GM12878 (cell line): ENCODE measurements around the gene HSPB8. TPM values are rescaled to one million over a fixed set of nuclear protein-coding genes. Genes with fewer than 3 reads are reported as not detected.

Experiments
- ATAC-seq: fragments of 200-7000 bp; cut with Tn5 transposase; 3 replicates; pipeline ENCODE4 v1.9.1; 2020; ENCODE audit warnings: mild to moderate bottlenecking, moderate library complexity
- BruUV-seq: library from RNA; stranded (reverse); fragments of 400-500 nt; replicated peaks from 2 replicates; lab custom pipeline; 2021; lab: Mats Ljungman, UMichigan
- CTCF ChIA-PET: fragments of 300-600 bp; sonication (Branson Sonifier 250); formaldehyde crosslinking; extraction: SDS; loops from one replicate; lab custom pipeline; 2021; ENCODE audit warnings: inconsistent platforms; lab: Yijun Ruan, JAX
- POLR2A ChIA-PET: fragments of 350-600 bp; formaldehyde crosslinking; extraction: SDS; loops from one replicate; lab custom pipeline; 2021; ENCODE audit warnings: inconsistent platforms; lab: Charles Lee
- RAD21 ChIA-PET: fragments of 300-600 bp; sonication (Branson Sonifier 250); formaldehyde crosslinking; loops from one replicate; lab custom pipeline; 2023; ENCODE audit warnings: antibody characterized with exemption; ENCODE audit not compliant: unreplicated experiment; lab: Charles Lee
- SMC1A ChIA-PET: fragments of 300-600 bp; sonication (Branson Sonifier 250); formaldehyde crosslinking; loops from one replicate; lab custom pipeline; 2023; ENCODE audit not compliant: unreplicated experiment, uncharacterized antibody; lab: Charles Lee
- DNase-seq: peaks from one replicate; pipeline ENCODE4 v3.0.0-alpha.2; 2011; ENCODE audit warnings: low read depth, low spot score
- FAIRE-seq: peaks from 3 replicates; lab custom pipeline; 2011; peaks lifted over from hg19 to GRCh38; lab: Jason Lieb, UNC
- H2AFZ ChIP-seq: 2 replicates; pipeline ENCODE4 v1.6.0; 2011; ENCODE audit warnings: low read depth, low read length, control low read depth; ENCODE audit not compliant: control insufficient read depth
- H3K27ac ChIP-seq: 2 replicates; pipeline ENCODE4 v1.5.1; 2011; ENCODE audit warnings: control low read depth; ENCODE audit not compliant: control insufficient read depth, insufficient read depth
- H3K27me3 ChIP-seq, 2 experiments: replicated peaks in 1 of 2; 2 replicates each; pipeline versions ENCODE4 v1.6.0 to v1.6.1; 2011; ENCODE audit warnings: low read length in 1 of 2; ENCODE audit not compliant: control insufficient read depth in 2 of 2, insufficient read depth in 2 of 2
- H3K36me3 ChIP-seq, 2 experiments: 2 replicates each; pipeline ENCODE4 v1.5.1; 2011; ENCODE audit warnings: low read length in 1 of 2; ENCODE audit not compliant: control insufficient read depth in 2 of 2, insufficient read depth in 2 of 2
- H3K4me1 ChIP-seq: 2 replicates; pipeline ENCODE4 v1.6.1; 2011; ENCODE audit warnings: mild to moderate bottlenecking, low read length, moderate library complexity, mixed read lengths; ENCODE audit not compliant: control insufficient read depth, insufficient read depth
- H3K4me2 ChIP-seq: 2 replicates; pipeline ENCODE4 v1.6.0; 2011; ENCODE audit warnings: control low read depth; ENCODE audit not compliant: control insufficient read depth, insufficient read depth
- H3K4me3 ChIP-seq: fragments of 200-600 bp; sonication (generic); 2 replicates; pipeline ENCODE4 v1.5.1; 2016
- H3K79me2 ChIP-seq: 2 replicates; pipeline ENCODE4 v1.6.0; 2011; ENCODE audit warnings: low read length; ENCODE audit not compliant: control insufficient read depth, insufficient read depth
- H3K9ac ChIP-seq: 2 replicates; pipeline ENCODE4 v1.8.0; 2011; ENCODE audit warnings: low read length, control low read depth, mixed read lengths; ENCODE audit not compliant: control insufficient read depth, insufficient read depth
- H3K9me3 ChIP-seq: replicated peaks from 3 replicates; pipeline ENCODE4 v1.5.1; 2011; ENCODE audit warnings: mild to moderate bottlenecking, low read length; ENCODE audit not compliant: control insufficient read depth, insufficient read depth
- H4K20me1 ChIP-seq: 2 replicates; pipeline ENCODE4 v1.6.0; 2011; ENCODE audit not compliant: control insufficient read depth, insufficient read depth
- CEBPB ChIP-seq, 2 experiments: fragments of 150-350 bp in 1 of 2; IDR thresholded peaks; 2 replicates each; pipeline ENCODE4 v1.6.1; 2012 to 2014; ENCODE audit warnings: low read depth in 2 of 2, low read length in 2 of 2, borderline replicate concordance in 1 of 2, inconsistent platforms in 1 of 2
- CHD2 ChIP-seq: IDR thresholded peaks from 2 replicates; pipeline ENCODE4 v1.6.1; 2011; ENCODE audit warnings: low read depth, low read length, improper control_type of control experiment, borderline replicate concordance
- EED ChIP-seq: sonication (generic); IDR thresholded peaks from 2 replicates; pipeline ENCODE4 v1.6.1; 2016; ENCODE audit warnings: antibody characterized with exemption, low read depth
- ETV6 ChIP-seq, 2 experiments: fragments of 450-650 bp in 1 of 2; IDR thresholded peaks in 1 of 2; conservative IDR thresholded peaks in 1 of 2; 2 replicates each; pipeline ENCODE4 v1.6.1; 2014; ENCODE audit warnings: antibody characterized with exemption in 1 of 2, borderline replicate concordance in 1 of 2, low read depth in 1 of 2, mild to moderate bottlenecking in 1 of 2, moderate library complexity in 1 of 2
- GABPA ChIP-seq: IDR thresholded peaks from 2 replicates; pipeline ENCODE4 v1.6.1; 2014; ENCODE audit warnings: antibody characterized with exemption, low read depth, mild to moderate bottlenecking, inconsistent platforms
- GATAD2B ChIP-seq: fragments of 450-650 bp; conservative IDR thresholded peaks from 2 replicates; pipeline ENCODE4 v1.6.1; 2017; ENCODE audit warnings: low read depth, mild to moderate bottlenecking, moderate library complexity
- KDM1A ChIP-seq: fragments of 200-600 bp; sonication (generic); IDR thresholded peaks from 2 replicates; pipeline ENCODE4 v1.6.1; 2016; ENCODE audit warnings: borderline replicate concordance
- NFYA ChIP-seq: IDR thresholded peaks from 2 replicates; pipeline ENCODE4 v1.6.1; 2011; ENCODE audit warnings: low read depth, mild to moderate bottlenecking, low read length, improper control_type of control experiment, borderline replicate concordance
- PML ChIP-seq: IDR thresholded peaks from 2 replicates; pipeline ENCODE4 v1.6.1; 2012; ENCODE audit warnings: low read length, inconsistent platforms
- SMAD1 ChIP-seq: fragments of 450-650 bp; IDR thresholded peaks from 2 replicates; pipeline ENCODE4 v1.6.1; 2018; ENCODE audit warnings: mild to moderate bottlenecking, low read depth; ENCODE audit not compliant: partially characterized antibody
- TARDBP ChIP-seq: IDR thresholded peaks from 2 replicates; pipeline ENCODE4 v1.6.1; 2016; ENCODE audit warnings: borderline replicate concordance
- TCF7 ChIP-seq: IDR thresholded peaks from 2 replicates; pipeline ENCODE4 v1.6.1; 2014; ENCODE audit warnings: antibody characterized with exemption, borderline replicate concordance
- YY1 ChIP-seq: IDR thresholded peaks from 2 replicates; pipeline ENCODE4 v1.6.1; 2011; ENCODE audit warnings: low read depth, mild to moderate bottlenecking, low read length
- ZNF24 ChIP-seq: fragments of 450-650 bp; IDR thresholded peaks from 2 replicates; pipeline ENCODE4 v1.6.1; 2017; ENCODE audit warnings: antibody characterized with exemption, mild to moderate bottlenecking
- WGBS: methylation state at CpG from one replicate; pipeline ENCODE4 v1.1.6; 2016; ENCODE audit warnings: low lambda C conversion rate; ENCODE audit not compliant: insufficient replicate concordance, insufficient coverage; ENCODE audit errors: missing lambda C conversion rate; 5-methylcytosine and 5-hydroxymethylcytosine counted together
- in situ Hi-C: fragments of 300-500 bp; cut with MboI; formaldehyde crosslinking; loops from 9 replicates; pipeline ENCODE4 v1.14.3; 2018; ENCODE audit warnings: mixed read lengths
- intact Hi-C: fragments of 100-400 bp; cut with micrococcal nuclease; formaldehyde crosslinking; loops from one replicate; pipeline ENCODE4 v1.14.2; 2022; ENCODE audit not compliant: unreplicated experiment
- polyA plus RNA-seq, 11 experiments: library from polyadenylated mRNA; depleted of rRNA in 4 of 11; unstranded in 6 of 11; stranded (reverse) in 5 of 11; fragments of >200 nt; fragmentation: Nextera tagmentation in 4 of 11; fragmentation: Illumina TruSeq in 1 of 11; extraction: Ambion mirVana in 4 of 11; extraction: Trizol in 1 of 11; gene quantifications; 1 replicate in 1 of 11; 2 replicates in 10 of 11; pipeline versions ENCODE4 v1.2.1 to v1.2.3, GENCODE V29; 2011 to 2016; ENCODE audit warnings: inconsistent platforms in 2 of 11, missing spikeins in 2 of 11, low read depth in 1 of 11
- total RNA-seq, 4 experiments: library from RNA; depleted of rRNA in 3 of 4; stranded (reverse); fragments of >200 nt in 3 of 4; fragmentation: Illumina TruSeq in 1 of 4; extraction: Trizol in 1 of 4; gene quantifications; 2 replicates each; pipeline versions ENCODE4 v1.2.1 to v1.2.3, GENCODE V29; 2013 to 2021
- TF ChIP-seq, protein P1 (sequence below): fragments of 450-650 bp; IDR thresholded peaks from 2 replicates; pipeline ENCODE4 v1.6.1; 2014; ENCODE audit warnings: mild to moderate bottlenecking
- TF ChIP-seq, protein P2 (sequence below): fragments of 150-350 bp; IDR thresholded peaks from 2 replicates; pipeline ENCODE4 v1.6.1; 2014; ENCODE audit warnings: mild to moderate bottlenecking, low read depth, low read length
- TF ChIP-seq, protein P3 (sequence below): IDR thresholded peaks from 2 replicates; pipeline ENCODE4 v1.6.1; 2012; ENCODE audit warnings: mild to moderate bottlenecking, low read depth, low read length
- TF ChIP-seq, protein P4 (sequence below): IDR thresholded peaks from 2 replicates; pipeline ENCODE4 v1.6.1; 2011; ENCODE audit warnings: borderline replicate concordance, low read depth, mild to moderate bottlenecking, moderate library complexity, mixed read lengths, low read length; ENCODE audit not compliant: insufficient read depth; ENCODE audit errors: extremely low read length

The HSPB8 gene
- total and polyA plus RNA-seq, 10 of the 15 experiments (the other 5 are each of a cell fraction or from before 2014, with no cell fraction given): 0.10 TPM; not detected in 9

GRCh38 chr12:119202544-119202943 lies 23.8 kb downstream of the HSPB8 start (continued):
- TF ChIP-seq, protein P1, sequence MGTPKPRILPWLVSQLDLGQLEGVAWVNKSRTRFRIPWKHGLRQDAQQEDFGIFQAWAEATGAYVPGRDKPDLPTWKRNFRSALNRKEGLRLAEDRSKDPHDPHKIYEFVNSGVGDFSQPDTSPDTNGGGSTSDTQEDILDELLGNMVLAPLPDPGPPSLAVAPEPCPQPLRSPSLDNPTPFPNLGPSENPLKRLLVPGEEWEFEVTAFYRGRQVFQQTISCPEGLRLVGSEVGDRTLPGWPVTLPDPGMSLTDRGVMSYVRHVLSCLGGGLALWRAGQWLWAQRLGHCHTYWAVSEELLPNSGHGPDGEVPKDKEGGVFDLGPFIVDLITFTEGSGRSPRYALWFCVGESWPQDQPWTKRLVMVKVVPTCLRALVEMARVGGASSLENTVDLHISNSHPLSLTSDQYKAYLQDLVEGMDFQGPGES: no peak
- no peak for TF ChIP-seq CEBPB (IDR thresholded peaks at IDR 0.05; ENCODE audit: borderline replicate concordance in 1 of 2, low read depth in 2 of 2, low read length in 2 of 2)
- no peak for TF ChIP-seq ZNF24

- Histone ChIP-seq H4K20me1 (no peaks in the 10 kb centered on the region), H3K9ac (no peak overlapping the region), H3K4me2 (no peak overlapping the region), H3K27ac (no peak overlapping the region), H3K4me3 (no peak overlapping the region), H3K79me2 (no peaks in the 10 kb centered on the region), H3K27me3 (no peaks in the 10 kb centered on the region), H3K4me1 (no peaks in the 10 kb centered on the region), H2AFZ (no peak overlapping the region), H3K36me3 (no peaks in the 10 kb centered on the region), H3K9me3 (no peaks in the 10 kb centered on the region)
- ChIA-PET RAD21 (no interaction called here), SMC1A (no interaction called here), POLR2A (no interaction called here), CTCF (no interaction called here)
- in situ Hi-C loops (no loop called here), intact Hi-C loops (no loop called here)
- no peak for DNase-seq
- FAIRE-seq: no peak
- no peak for ATAC-seq
- 0% methylated on average over 2 of the region's 2 CpGs for WGBS
- BruUV-seq: no TSS peak
- TF ChIP-seq GABPA: no peak
- no peak for TF ChIP-seq NFYA
- TF ChIP-seq KDM1A: no peak
- TF ChIP-seq EED: no peak
- TF ChIP-seq, protein P2, sequence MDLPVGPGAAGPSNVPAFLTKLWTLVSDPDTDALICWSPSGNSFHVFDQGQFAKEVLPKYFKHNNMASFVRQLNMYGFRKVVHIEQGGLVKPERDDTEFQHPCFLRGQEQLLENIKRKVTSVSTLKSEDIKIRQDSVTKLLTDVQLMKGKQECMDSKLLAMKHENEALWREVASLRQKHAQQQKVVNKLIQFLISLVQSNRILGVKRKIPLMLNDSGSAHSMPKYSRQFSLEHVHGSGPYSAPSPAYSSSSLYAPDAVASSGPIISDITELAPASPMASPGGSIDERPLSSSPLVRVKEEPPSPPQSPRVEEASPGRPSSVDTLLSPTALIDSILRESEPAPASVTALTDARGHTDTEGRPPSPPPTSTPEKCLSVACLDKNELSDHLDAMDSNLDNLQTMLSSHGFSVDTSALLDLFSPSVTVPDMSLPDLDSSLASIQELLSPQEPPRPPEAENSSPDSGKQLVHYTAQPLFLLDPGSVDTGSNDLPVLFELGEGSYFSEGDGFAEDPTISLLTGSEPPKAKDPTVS: no peak
- TF ChIP-seq, protein P3, sequence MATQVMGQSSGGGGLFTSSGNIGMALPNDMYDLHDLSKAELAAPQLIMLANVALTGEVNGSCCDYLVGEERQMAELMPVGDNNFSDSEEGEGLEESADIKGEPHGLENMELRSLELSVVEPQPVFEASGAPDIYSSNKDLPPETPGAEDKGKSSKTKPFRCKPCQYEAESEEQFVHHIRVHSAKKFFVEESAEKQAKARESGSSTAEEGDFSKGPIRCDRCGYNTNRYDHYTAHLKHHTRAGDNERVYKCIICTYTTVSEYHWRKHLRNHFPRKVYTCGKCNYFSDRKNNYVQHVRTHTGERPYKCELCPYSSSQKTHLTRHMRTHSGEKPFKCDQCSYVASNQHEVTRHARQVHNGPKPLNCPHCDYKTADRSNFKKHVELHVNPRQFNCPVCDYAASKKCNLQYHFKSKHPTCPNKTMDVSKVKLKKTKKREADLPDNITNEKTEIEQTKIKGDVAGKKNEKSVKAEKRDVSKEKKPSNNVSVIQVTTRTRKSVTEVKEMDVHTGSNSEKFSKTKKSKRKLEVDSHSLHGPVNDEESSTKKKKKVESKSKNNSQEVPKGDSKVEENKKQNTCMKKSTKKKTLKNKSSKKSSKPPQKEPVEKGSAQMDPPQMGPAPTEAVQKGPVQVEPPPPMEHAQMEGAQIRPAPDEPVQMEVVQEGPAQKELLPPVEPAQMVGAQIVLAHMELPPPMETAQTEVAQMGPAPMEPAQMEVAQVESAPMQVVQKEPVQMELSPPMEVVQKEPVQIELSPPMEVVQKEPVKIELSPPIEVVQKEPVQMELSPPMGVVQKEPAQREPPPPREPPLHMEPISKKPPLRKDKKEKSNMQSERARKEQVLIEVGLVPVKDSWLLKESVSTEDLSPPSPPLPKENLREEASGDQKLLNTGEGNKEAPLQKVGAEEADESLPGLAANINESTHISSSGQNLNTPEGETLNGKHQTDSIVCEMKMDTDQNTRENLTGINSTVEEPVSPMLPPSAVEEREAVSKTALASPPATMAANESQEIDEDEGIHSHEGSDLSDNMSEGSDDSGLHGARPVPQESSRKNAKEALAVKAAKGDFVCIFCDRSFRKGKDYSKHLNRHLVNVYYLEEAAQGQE: no peak
- TF ChIP-seq TARDBP: no peak
- no peak for TF ChIP-seq ETV6 (conservative IDR thresholded peaks at IDR 0.05 in 1 of 2, IDR thresholded peaks at IDR 0.05 in 1 of 2; ENCODE audit: borderline replicate concordance in 1 of 2, low read depth in 1 of 2)
- TF ChIP-seq SMAD1: no peak
- TF ChIP-seq CHD2: no peak
- TF ChIP-seq GATAD2B: no peak
- no peak for TF ChIP-seq TCF7
- TF ChIP-seq YY1: no peak
- TF ChIP-seq PML: no peak
- TF ChIP-seq, protein P4, sequence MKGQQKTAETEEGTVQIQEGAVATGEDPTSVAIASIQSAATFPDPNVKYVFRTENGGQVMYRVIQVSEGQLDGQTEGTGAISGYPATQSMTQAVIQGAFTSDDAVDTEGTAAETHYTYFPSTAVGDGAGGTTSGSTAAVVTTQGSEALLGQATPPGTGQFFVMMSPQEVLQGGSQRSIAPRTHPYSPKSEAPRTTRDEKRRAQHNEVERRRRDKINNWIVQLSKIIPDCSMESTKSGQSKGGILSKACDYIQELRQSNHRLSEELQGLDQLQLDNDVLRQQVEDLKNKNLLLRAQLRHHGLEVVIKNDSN: no peak
These were observed 25.4 kb downstream of the HSPB8 start for GRCh38 chr12:119204131-119204530.
